Liver (tissue), 9 donors: ENCODE measurements around the gene RHBDD3. TPM values are rescaled to one million over a fixed set of nuclear protein-coding genes. Genes with fewer than 3 reads are reported as not detected.

ENCODE experiments used
- DNase-seq: peaks from one replicate; pipeline ENCODE4 v3.0.0-alpha.2; 2017; ENCODE audit warnings: low spot score
- H3K27ac ChIP-seq, 2 donors: one replicate each; pipeline ENCODE4 v1.7.0; 2013; ENCODE audit warnings: inconsistent platforms in 2 of 2, low read length in 2 of 2, control low read depth in 1 of 2, low read depth in 1 of 2, mild to moderate bottlenecking in 1 of 2
- H3K27me3 ChIP-seq, 4 donors: one replicate each; pipeline versions ENCODE4 v1.6.1 to v1.7.0; 2013; ENCODE audit warnings: low read length in 3 of 4, inconsistent platforms in 1 of 4, mild to moderate bottlenecking in 1 of 4, moderate library complexity in 1 of 4; ENCODE audit not compliant: control insufficient read depth in 4 of 4, insufficient read depth in 4 of 4
- H3K36me3 ChIP-seq, 4 donors: one replicate each; pipeline versions ENCODE4 v1.6.1 to v1.7.0; 2013; ENCODE audit warnings: low read length in 3 of 4, mild to moderate bottlenecking in 3 of 4, low read depth in 1 of 4, moderate library complexity in 1 of 4; ENCODE audit not compliant: control insufficient read depth in 4 of 4, insufficient read depth in 3 of 4
- H3K4me1 ChIP-seq, 4 donors: one replicate each; pipeline versions ENCODE4 v1.6.1 to v1.7.0; 2013; ENCODE audit warnings: low read length in 3 of 4, mild to moderate bottlenecking in 3 of 4, moderate library complexity in 1 of 4; ENCODE audit not compliant: control insufficient read depth in 4 of 4, insufficient read depth in 4 of 4
- H3K4me3 ChIP-seq, 3 donors: one replicate each; pipeline versions ENCODE4 v1.6.1 to v1.7.0; 2013; ENCODE audit warnings: low read length in 3 of 3, control low read depth in 1 of 3, low read depth in 1 of 3, mild to moderate bottlenecking in 1 of 3
- H3K9ac ChIP-seq, 2 donors: one replicate each; pipeline ENCODE4 v1.7.0; 2013; ENCODE audit warnings: low read length in 2 of 2, mild to moderate bottlenecking in 2 of 2, moderate library complexity in 2 of 2, control low read depth in 1 of 2, low read depth in 1 of 2
- H3K9me3 ChIP-seq, 4 donors: one replicate each; pipeline versions ENCODE4 v1.6.1 to v1.7.0; 2013; ENCODE audit warnings: low read length in 3 of 4; ENCODE audit not compliant: control insufficient read depth in 4 of 4
- CTCF ChIP-seq: fragments of 150-350 bp; IDR thresholded peaks from 2 replicates; pipeline ENCODE4 v1.5.1; 2017; ENCODE audit warnings: improper control_type of control experiment, low read depth, low read length; ENCODE audit not compliant: missing input control
- EGR1 ChIP-seq, 2 donors: IDR thresholded peaks; 2 replicates each; pipeline ENCODE4 v1.6.1; 2016 to 2018; ENCODE audit warnings: antibody characterized with exemption in 2 of 2, low read depth in 2 of 2
- FOXA1 ChIP-seq: IDR thresholded peaks from 2 replicates; pipeline ENCODE4 v1.6.1; 2016; ENCODE audit warnings: antibody characterized with exemption
- FOXA2 ChIP-seq: IDR thresholded peaks from 2 replicates; pipeline ENCODE4 v1.6.1; 2016; ENCODE audit warnings: antibody characterized with exemption
- GABPA ChIP-seq, 2 donors: IDR thresholded peaks in 1 of 2; conservative IDR thresholded peaks in 1 of 2; 2 replicates each; pipeline ENCODE4 v1.6.1; 2016; ENCODE audit warnings: antibody characterized with exemption in 2 of 2, mild to moderate bottlenecking in 1 of 2, moderate library complexity in 1 of 2
- HNF4A ChIP-seq, 2 donors: conservative IDR thresholded peaks; 2 replicates each; pipeline ENCODE4 v1.6.1; 2016; ENCODE audit warnings: antibody characterized with exemption in 2 of 2, mild to moderate bottlenecking in 2 of 2
- HNF4G ChIP-seq: IDR thresholded peaks from 2 replicates; pipeline ENCODE4 v1.6.1; 2016; ENCODE audit warnings: antibody characterized with exemption
- JUND ChIP-seq, 2 donors: IDR thresholded peaks; 2 replicates each; pipeline ENCODE4 v1.6.1; 2016; ENCODE audit warnings: antibody characterized with exemption in 2 of 2
- MAX ChIP-seq: IDR thresholded peaks from 2 replicates; pipeline ENCODE4 v1.6.1; 2016; ENCODE audit warnings: antibody characterized with exemption
- NR2F2 ChIP-seq: IDR thresholded peaks from 2 replicates; pipeline ENCODE4 v1.6.1; 2016; ENCODE audit warnings: antibody characterized with exemption
- RAD21 ChIP-seq, 2 donors: IDR thresholded peaks; 2 replicates each; pipeline ENCODE4 v1.6.1; 2016; ENCODE audit warnings: antibody characterized with exemption in 2 of 2, mild to moderate bottlenecking in 2 of 2
- REST ChIP-seq: IDR thresholded peaks from 2 replicates; pipeline ENCODE4 v1.6.1; 2016; ENCODE audit warnings: antibody characterized with exemption, mild to moderate bottlenecking
- RXRA ChIP-seq, 2 donors: IDR thresholded peaks; 2 replicates each; pipeline ENCODE4 v1.6.1; 2017 to 2018; ENCODE audit warnings: antibody characterized with exemption in 2 of 2, mild to moderate bottlenecking in 1 of 2
- SP1 ChIP-seq: IDR thresholded peaks from 2 replicates; pipeline ENCODE4 v1.6.1; 2018; ENCODE audit warnings: antibody characterized with exemption, mild to moderate bottlenecking
- TAF1 ChIP-seq: conservative IDR thresholded peaks from 2 replicates; pipeline ENCODE4 v1.6.1; 2016; ENCODE audit warnings: antibody characterized with exemption, mild to moderate bottlenecking
- WGBS: extraction: QIAGEN DNeasy Blood & Tissue Kit; methylation state at CpG from one replicate; pipeline ENCODE4 v1.1.7; 2013; 5-methylcytosine and 5-hydroxymethylcytosine counted together
- polyA plus RNA-seq, 2 donors: library from polyadenylated mRNA; stranded (reverse) in 1 of 2; unstranded in 1 of 2; fragments of 200-250 nt in 1 of 2; fragments of >200 nt in 1 of 2; fragmentation: Nextera tagmentation in 1 of 2; extraction: Ambion mirVana in 1 of 2; gene quantifications; one replicate each; pipeline versions ENCODE4 v1.2.1 to v1.2.3, GENCODE V29; 2013 to 2015
- total RNA-seq, 2 donors: library from RNA; depleted of rRNA; stranded (reverse); fragments of >200 nt; gene quantifications; one replicate each; pipeline ENCODE4 v1.2.3, GENCODE V29; 2014
- donor health status: healthy.
- donor health status: healthy.
- donor health status: healthy.
- donor health status: healthy.
- donor health status: healthy.

RHBDD3 gene
- total and polyA plus RNA-seq, 4 donors, result 14.3 to 26.5 (median 18.3) TPM

GRCh38 chr22:29218758-29219408, 48.9 kb downstream of the RHBDD3 start:
- Histone ChIP-seq H3K4me3 (no peak overlapping the region), H3K9ac (no peak overlapping the region), H3K27me3 (no peaks in the 10 kb centered on the region), H3K36me3 (no peaks in the 10 kb centered on the region), H3K4me1 (peaks cover 0 to 27% (median 19%) of the 10 kb centered on the region in 4 donors), H3K9me3 (no peaks in the 10 kb centered on the region), H3K27ac (no peak overlapping the region)
- 91% methylated on average over 11 of the region's 11 CpGs for WGBS
- DNase-seq, result no peak
- TF ChIP-seq RXRA (IDR thresholded peaks at IDR 0.05) (no peak), FOXA2 (no peak), GABPA (IDR thresholded peaks at IDR 0.05 in 1 of 2, conservative IDR thresholded peaks at IDR 0.05 in 1 of 2) (no peak)

GRCh38 chr22:29217827-29218757, 49.7 kb downstream of the RHBDD3 start:
- Histone ChIP-seq H3K4me1 (peaks cover 0 to 27% (median 19%) of the 10 kb centered on the region in 4 donors), H3K9ac (no peak overlapping the region), H3K4me3 (no peak overlapping the region), H3K9me3 (no peaks in the 10 kb centered on the region), H3K27ac (no peak overlapping the region), H3K36me3 (no peaks in the 10 kb centered on the region), H3K27me3 (no peaks in the 10 kb centered on the region)
- 84% methylated on average over 13 of the region's 13 CpGs for WGBS
- no peak for DNase-seq
- TF ChIP-seq REST, result no peak

- H3K27me3 ChIP-seq, result no peaks in the 10 kb centered on the region
- H3K36me3 ChIP-seq, result no peaks in the 10 kb centered on the region
- WGBS, result 70% methylated on average over 14 of the region's 14 CpGs
- peaks cover 0 to 27% (median 19%) of the 10 kb centered on the region in 4 donors for H3K4me1 ChIP-seq
- no peak for DNase-seq
- no peak overlapping the region for H3K4me3 ChIP-seq
- no peak overlapping the region for H3K9ac ChIP-seq
- H3K27ac ChIP-seq, result no peak overlapping the region
- H3K9me3 ChIP-seq, result no peaks in the 10 kb centered on the region
- peak; percentile 60 for TF ChIP-seq SP1
- no peak for TF ChIP-seq REST
- no peak for TF ChIP-seq HNF4G
- no peak for TF ChIP-seq HNF4A (conservative IDR thresholded peaks at IDR 0.05)
- peak; percentile 47 to 55 for TF ChIP-seq RXRA (IDR thresholded peaks at IDR 0.05)
- TF ChIP-seq NR2F2, result no peak
- no peak for TF ChIP-seq GABPA (IDR thresholded peaks at IDR 0.05 in 1 of 2, conservative IDR thresholded peaks at IDR 0.05 in 1 of 2)
- no peak for TF ChIP-seq MAX
- no peak for TF ChIP-seq FOXA2
- no peak for TF ChIP-seq JUND (IDR thresholded peaks at IDR 0.05)
- TF ChIP-seq CTCF, result no peak
- peak in 1 of 2 donors; percentile 30 for TF ChIP-seq RAD21 (IDR thresholded peaks at IDR 0.05)
- no peak for TF ChIP-seq FOXA1
- no peak for TF ChIP-seq TAF1
- no peak for TF ChIP-seq EGR1 (IDR thresholded peaks at IDR 0.05; ENCODE audit: low read depth in 2 of 2)
These were observed 50.7 kb downstream of the RHBDD3 start for GRCh38 chr22:29216873-29217666.
